GM18502 (cell line): ENCODE data around the gene SCNN1A.

ENCODE experiments used
- ATAC-seq: cut with Tn5 transposase; IDR thresholded peaks from one replicate; pipeline ENCODE4 v1.9.1; 2021; ENCODE audit warnings: mild to moderate bottlenecking; ENCODE audit not compliant: unreplicated experiment, poor library complexity

SCNN1A gene

DNA sequence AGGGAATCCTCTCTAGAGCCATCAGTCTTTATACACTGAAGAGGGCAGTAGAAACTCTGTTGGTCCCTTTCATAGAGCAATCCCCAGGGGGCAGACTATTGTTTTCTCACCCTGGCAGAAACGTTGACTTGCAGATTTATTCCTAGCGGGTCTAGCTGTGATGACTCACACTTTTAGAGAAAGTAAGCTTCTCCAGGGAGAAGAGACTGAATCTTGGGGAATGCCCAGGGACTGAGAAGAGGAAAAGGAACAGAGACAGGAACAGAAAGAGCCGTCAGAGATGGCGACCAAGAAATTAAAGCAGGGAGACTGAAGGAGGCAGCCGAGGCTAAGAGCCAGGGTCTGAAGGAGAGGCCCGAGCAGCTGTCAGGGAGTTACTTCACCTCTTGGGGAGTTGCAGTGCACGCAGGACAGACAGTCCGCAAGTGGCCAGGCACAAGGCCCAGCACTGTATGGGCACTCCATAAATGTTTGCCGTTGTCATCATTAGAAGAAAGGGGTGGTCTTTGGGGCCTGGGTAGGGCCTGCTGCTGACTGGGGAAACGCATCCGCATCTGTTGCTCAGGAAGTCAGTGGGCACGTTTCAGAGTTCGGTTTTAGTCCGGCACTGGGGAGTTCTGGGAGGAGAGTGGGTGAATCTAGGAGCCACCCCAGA, 51.9 kb downstream of the SCNN1A start:
- ATAC-seq = peak; percentile 73

DNA sequence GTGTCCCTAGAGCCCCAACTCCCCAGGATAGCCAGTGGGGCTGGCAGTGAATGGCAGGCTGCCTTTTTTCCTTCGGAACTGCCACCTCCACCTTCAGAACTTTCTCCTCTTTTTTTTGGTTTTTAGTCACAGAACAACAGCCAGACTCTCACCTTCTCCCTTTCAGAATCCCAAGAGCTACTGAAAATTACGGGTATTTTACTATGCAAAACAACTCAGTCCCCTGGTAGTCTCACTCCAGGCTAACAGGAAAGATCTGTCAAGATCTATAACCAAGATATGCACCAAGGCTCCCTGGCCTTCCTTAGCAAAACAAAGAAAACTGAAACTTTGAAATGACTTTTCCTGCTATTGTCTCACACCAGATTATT, 52.4 kb downstream of the SCNN1A start:
- peak; percentile 21 for ATAC-seq

DNA sequence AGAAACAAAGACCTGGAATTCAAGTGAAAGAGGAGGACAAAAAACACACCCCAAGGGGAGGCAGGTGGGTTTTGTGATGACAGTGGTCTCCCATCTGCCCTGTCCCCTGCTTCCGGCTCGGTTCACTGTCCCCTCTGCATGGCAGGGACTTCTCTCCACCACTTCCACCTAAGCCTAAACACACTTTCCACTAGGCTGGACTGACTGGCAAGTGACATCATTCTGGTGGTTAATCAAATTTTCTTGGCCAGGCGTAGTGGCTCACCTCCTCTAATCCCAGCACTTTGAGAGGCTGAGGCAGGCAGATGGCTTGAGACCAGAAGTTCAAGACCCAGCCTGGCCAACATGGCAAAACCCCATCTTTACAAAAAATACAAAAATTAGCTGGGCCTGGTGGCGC, 53.0 kb downstream of the SCNN1A start:
- ATAC-seq = no peak

DNA sequence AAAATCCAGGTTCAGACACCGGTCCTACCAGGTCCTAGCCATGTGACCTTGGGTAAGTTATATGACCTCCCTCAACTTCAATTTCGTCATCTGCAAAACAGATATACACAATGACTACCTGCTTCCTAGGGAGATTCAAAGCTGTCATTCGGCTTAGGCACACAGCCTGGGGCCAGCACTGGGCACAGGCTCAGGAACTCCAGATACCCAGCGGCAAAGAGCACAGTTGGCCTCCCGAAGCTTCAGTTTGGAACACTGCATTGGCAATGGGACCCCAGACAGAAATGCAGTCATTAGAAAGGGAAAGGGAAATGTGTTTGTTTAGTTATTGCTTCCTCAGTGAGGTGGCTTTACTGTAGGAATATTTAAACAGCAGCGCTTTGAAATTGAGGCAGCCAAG, 53.5 kb downstream of the SCNN1A start:
- ATAC-seq = no peak

DNA sequence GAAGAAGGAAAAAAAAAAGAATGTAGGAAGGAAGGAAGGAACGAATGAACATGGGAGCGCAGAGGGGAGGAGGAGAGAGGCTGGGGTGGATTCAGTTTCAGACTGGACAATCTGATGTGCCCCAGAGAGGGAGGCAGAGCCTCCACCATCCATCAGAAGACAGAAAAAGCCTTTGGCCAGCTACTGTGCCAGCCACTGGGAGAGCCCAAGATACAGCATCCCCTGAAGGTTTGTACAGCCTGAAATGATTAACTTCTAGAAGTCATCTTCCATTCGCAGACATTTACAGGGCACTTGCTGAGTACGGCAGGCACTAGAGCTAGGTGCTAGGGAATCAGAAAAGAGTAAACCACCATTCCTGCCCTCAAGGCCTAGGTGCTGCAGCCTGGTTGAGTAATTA, 55.9 kb downstream of the SCNN1A start:
- no peak for ATAC-seq

DNA sequence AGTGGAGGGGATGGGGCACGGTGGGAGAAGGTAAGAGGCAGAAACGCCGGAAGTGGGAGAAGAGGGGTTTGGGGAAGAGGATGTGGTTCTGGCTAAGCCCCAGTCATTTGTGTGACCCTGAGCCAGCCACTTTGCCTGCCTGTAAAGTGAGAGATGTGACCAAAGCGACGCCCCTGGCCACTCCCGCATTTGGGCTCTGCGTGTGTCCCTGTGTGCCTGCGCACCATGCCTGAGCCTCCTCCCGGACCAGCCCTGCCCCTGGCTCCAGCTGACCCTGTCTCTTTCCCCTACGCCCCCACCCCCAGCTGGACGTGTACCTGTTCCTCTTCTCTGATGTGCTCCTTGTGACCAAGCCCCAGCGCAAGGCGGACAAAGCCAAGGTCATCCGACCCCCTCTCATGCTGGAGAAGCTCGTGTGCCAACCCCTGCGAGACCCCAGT, 56.9 kb downstream of the SCNN1A start:
- no peak for ATAC-seq

DNA sequence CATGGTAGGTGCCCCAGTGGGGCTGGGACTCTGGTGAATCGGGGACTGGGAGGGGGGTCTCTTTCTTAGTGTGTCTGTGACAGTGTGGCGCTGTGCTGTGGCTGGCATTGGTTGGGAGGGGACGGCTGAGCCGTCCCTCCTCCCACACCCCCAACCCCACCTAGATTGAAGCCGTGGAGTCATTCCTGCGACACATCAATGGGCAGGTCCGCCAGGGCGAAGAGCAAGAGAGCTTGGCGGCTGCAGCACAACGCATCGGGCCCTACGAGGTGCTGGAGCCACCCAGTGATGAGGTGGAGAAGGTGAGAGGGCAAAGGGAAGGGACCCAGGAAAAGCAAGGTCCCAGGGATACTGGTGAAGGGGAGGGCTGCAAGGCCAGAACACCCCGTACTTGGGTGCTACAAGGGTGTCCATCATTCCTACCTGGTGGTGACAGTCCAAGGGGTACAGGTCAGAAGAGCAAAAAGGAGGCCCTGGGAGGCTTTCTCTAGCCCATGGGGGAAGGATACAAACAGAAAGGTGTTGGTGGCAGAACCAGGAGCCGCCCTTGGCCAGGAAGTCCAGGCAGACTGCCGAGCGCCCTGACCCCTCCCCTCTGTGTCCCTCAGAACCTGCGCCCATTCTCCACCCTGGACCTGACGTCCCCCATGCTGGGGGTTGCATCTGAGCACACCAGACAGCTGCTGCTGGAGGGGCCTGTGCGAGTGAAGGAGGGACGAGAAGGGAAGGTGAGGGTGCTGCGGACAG, 57.5 kb downstream of the SCNN1A start:
- ATAC-seq = no peak

DNA sequence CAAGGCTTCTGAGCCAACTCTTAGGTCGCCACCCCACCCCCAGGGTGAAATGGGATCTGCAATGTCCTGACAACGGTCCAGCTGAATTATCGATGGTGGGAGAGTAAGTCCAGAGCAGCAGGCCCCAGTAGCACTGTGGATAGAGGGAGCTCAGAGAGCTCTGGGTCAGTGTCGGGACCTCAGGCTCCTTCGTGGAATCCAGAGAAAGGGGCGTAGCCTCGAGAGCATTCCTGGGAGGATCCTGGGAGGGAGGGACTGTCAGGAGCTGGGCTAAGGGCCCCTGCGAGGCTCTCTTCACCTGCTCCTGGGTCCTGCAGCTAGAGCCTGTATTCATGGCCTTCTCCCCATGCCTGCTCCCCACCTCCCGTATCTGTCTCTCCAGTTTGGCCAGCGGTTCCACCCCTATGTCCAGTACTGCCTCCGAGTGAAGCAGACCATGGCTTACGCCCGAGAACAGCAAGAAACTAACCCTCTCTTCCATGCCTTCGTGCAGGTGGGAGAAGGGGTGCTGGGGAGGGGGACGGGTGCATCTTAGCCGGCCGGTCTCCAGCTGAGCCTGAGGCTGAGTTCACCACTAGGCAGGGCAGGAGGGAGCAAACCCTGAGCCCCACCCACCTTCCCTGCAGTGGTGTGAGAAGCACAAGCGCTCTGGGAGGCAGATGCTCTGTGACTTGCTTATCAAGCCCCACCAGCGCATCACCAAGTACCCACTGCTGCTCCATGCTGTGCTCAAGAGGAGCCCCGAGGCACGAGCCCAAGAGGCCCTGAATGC, 58.3 kb downstream of the SCNN1A start:
- no peak for ATAC-seq

DNA sequence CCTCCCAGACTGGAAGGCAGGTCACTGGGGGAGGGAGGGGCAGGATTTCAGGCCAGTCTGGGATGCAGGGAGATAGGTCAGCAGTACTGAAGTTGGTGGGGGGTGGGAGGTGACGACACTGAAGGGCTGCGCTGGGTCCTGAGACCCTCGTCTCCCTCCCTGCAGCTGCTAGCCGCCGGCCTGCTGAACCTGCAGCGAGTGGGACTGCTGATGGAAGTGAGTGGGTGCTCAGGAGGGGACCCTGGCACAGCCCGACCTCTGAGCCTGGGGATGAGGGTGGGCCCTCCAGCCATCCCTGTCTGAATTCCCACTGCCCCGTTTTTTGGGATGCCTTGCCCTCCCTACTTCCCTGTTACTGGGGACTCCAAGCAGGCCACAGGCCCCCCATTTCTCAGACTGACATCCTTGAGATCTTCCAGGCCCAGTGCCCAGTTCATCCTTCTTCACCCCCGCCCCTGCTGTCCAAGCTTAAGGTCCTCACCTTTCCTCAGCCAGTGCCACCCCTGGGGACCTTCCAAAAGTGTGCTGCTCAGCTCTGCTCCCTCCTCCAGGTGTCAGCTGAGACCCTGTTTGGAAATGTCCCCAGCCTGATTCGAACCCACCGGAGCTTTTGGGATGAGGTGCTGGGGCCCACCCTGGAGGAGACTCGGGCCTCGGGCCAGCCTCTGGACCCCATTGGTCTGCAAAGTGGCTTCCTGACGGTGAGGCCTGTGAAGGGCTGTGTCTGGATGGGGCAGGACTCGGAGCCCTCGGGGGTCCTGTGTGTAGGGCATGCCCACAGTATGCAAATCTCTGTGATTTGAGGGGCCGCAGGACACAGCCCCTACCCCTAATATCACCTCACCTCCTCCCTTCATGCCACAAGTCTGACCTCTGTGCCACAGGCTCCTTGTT, 59.4 kb downstream of the SCNN1A start:
- ATAC-seq = no peak

DNA sequence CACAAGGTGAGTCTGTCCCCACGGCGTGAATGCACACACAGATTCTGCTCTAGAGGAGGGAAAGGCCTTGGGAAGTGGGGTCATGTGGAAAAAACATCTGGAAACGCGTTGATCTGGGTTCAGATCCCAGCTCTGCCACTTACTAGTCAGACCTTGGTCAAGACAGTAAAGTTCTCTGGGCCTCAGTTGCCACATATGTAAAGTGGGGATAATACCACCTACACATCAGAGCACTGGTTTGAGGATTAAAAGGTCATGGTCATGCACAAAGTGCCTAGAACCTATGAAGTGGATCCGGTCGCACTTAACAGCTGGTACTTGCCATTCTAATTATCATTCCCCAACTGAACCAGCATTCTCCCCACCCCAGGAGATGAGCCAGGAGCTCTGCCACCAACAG, 60.2 kb downstream of the SCNN1A start:
- ATAC-seq = no peak

DNA sequence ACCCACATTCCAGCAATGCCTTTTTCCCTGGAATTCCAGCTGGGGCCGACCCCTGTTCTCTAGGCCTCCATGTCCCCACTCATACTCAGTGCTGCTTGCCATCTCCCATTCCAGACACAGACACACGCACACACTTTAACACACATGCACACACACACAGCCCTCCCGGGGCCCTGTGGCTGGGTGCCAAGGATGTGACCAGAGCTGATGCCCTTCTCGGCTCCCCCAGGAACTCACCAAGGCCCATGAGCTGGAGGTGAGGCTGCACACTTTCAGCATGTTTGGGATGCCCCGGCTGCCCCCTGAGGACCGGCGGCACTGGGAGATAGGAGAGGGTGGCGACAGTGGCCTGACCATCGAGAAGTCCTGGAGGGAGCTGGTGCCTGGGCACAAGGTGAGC, 60.6 kb downstream of the SCNN1A start:
- no peak for ATAC-seq

DNA sequence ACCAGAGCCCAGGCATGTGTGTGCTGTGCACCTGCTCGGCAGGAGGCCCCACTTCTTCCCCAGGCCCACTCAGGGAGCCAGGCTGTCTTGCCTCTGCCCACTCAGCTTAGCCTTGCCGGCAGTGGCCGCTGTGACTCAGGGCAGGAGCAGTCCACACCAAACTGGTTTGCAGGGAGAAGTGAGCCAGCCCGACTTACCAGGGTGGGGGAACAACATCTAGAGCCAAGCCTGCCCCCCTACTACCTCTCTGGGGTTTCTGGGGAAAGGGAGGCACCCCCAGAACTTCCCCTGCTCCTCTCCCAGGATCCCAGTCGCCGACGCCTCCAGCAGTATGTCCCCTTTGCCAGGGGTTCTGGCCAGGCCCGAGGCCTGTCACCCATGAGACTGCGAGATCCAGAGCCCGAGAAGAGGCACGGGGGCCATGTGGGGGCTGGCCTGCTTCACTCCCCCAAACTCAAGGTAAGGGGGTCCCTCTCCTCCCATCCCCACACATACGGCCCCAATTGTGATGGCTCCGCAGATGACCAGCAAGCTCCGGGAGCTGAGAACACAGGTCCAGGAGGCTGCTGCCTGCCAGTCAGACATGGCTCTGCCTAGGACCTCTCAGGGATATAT, 61.9 kb downstream of the SCNN1A start:
- ATAC-seq = no peak

DNA sequence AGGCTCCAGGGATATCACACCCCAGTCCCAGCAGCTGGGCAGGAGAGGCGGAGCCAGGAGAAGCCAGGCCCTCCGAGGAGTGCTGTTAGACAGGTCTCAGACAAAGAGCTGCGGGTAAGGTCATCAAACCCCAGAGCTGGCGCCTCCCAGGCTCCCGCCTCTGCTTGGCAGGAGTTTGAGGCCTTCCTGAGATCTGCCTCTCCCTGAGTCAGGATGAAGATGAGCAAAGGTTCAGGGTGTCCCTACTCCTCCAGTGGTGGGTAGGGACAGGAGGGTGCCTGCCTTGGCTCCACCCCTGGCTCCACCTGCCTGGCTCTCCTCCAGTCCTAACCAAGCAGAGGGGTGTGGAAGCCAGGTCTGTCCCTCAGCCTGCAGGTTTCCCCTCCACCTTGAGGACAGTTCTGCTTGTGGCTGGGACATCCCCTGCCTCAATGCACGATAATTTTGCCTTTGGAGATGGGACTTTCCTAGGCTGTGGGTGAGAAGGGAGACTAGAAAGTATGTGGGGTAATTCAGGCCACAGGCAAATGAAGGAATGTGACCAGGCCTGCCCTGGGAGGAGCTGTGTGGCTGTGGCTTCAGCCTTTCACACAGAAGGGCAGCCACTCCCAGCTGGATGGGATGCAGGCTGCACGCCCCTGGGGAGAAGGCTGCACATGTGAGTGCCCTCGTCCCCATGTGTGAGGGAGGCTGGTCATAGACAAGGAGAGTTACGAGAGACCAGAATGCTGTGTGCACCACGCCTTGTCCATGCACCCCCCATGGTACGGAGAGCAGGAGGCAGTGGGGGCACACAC, 62.6 kb downstream of the SCNN1A start:
- peak; percentile 67 for ATAC-seq

DNA sequence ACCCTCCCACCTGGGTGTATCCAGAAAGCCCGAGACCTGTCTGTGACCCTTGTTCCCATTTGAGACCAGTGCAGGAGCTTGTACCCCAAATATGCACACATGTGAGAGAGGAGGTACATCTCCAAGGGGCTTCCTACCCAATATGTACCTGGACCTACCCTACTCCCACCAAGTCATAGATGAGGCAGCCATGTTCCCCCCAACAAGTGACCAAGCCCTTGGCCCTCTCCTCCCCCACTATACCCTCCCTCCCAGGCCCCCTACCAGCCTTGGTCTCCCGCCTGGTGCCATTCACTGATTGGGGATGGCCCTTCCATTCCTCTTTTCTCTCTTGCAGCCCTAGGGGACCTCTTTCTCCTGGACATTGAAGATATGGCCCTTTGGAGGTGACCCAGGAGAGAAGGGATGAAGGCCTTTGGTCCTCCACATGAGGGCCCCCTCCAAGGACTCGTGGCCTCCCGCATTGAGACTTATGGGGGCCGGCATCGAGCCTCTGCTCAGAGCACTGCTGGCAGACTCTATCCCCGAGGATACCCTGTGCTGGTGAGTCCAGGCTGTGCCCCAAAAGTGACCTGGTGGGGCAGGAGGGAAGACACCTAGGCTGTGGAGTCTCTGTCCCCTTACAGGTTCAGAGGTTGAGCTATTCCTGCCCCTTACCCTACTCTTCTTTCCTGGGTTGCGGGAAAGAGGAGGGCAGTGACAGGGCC, 63.4 kb downstream of the SCNN1A start:
- no peak for ATAC-seq

DNA sequence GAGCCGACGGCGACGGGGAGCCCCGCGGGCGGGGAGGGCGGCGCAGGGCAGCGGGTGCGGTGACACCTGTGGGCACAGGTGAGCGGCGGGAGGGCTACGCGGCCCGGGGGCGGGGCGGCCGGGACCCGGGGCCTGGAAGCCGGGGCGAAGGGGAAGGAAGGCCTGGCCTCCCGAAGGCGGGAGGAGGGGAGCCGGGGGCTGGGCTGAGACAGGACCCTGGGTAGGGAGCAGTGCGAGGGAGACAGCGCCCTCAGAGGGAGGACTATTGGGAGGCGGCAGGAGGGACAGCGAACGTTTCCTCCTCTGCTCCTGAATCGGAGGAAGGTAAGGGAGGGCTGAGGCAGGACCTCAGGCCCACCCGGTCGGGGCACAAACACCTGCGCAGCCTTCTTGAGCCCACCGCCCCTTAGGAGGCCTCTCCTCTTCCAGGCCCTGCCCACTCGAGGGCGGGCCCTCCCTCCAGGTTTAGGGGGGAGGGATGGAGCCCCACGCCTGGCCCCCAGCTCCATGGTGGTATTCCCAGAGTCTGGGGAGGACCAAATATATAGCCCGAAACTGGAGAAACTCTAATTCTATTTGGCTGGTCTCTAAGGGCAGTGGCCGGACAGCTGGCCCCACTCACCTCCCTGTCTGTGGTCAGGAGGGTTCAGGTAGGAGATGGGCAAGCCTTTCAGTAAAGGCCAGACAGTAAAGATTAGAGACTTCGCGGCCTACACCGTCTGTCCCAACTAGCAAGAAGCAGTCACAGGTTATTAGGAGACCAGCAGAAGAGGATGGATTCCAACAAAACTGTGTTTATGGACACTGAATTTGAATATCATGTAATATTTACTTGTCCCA, 64.4 kb downstream of the SCNN1A start:
- no peak for ATAC-seq

DNA sequence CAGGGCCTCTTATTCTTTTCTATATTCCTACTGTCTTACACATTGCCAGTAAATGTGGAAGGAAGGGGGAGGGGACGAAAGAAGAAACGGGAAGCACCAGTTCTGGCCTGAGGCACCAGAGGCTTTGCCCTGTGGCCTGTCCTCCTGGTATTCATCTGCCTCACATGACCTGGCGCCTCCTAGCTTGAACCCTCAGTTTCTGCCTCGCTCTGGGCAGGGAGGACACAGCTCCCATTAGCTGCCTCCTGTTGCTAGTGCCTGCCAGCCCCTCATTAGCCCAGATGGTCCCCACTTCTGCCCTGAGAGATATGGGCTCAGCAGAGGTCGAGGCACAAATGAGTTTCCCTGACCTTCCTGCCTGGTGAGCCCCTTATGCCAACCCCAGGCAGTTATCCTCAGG, 67.8 kb downstream of the SCNN1A start:
- no peak for ATAC-seq

DNA sequence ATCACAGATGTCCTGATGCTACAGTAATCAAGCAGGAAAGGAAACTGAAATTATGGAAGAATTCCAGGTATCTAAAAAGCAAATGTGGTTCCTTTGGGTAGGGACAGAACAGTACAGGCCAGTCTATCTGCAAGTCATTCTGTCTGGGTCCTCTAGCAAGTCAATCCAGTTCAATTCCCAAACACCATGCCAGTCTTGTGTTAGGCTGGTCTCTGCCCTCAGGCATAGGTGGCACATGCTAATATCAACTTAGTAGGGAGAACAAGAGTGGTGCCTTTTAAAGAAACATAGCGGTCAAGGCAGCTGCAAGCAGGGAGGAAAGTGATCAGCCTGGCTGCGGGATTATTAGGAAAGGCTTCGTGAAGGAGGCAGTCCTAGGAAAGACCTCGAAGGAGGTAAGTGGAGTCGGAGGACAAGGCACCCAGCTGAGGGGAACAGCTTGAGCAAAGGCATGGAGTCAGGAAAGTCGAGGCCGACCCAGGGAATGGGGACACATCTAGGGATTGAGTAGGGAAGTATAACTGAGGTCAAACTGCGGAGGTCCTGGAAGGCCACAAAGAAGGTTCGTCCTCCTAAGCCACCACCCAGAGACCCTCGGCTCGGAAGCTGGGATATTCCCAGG, 68.7 kb downstream of the SCNN1A start:
- no peak for ATAC-seq
